ENCODE measurements around the gene KATNB1. TPM values are rescaled to one million over a fixed set of nuclear protein-coding genes. Genes with fewer than 3 reads are reported as not detected.

KATNB1 gene
- total RNA-seq, 1 experiment from 2014 or later, result 20.2 TPM

GRCh38 chr16:57758331-57759117, 23.0 kb downstream of the KATNB1 start:
- in situ Hi-C loops (cut with HindIII; ENCODE audit: low pct_unique_long_range_greater_than_20kb, low sequenced_read_pairs), result no loop called here
- no peak for DNase-seq (ENCODE audit: low read depth, low spot score)

DNA sequence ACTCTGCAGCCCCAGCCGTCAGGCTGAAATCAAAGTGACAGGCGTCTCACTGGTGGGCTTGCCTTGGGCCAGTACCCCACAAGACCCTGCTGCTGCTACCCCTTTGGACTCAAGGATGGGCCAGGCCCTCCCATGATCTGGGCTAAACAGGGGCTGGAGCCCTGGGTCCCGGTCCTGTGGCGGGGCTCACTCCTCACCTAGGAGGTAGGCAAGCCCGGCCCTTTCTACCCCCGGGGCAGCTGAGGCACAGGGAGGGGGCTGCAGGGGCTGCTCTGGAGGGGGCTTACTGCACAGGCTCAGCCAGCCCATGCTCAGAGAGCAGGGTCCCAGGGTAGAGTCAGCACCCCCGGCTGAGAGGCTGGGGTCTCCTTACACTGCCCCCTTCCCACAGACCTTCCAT, 23.6 kb downstream of the KATNB1 start:
- in situ Hi-C loops (cut with HindIII; ENCODE audit: low pct_unique_long_range_greater_than_20kb, low sequenced_read_pairs), result no loop called here
- no peak for DNase-seq (ENCODE audit: low read depth, low spot score)

DNA sequence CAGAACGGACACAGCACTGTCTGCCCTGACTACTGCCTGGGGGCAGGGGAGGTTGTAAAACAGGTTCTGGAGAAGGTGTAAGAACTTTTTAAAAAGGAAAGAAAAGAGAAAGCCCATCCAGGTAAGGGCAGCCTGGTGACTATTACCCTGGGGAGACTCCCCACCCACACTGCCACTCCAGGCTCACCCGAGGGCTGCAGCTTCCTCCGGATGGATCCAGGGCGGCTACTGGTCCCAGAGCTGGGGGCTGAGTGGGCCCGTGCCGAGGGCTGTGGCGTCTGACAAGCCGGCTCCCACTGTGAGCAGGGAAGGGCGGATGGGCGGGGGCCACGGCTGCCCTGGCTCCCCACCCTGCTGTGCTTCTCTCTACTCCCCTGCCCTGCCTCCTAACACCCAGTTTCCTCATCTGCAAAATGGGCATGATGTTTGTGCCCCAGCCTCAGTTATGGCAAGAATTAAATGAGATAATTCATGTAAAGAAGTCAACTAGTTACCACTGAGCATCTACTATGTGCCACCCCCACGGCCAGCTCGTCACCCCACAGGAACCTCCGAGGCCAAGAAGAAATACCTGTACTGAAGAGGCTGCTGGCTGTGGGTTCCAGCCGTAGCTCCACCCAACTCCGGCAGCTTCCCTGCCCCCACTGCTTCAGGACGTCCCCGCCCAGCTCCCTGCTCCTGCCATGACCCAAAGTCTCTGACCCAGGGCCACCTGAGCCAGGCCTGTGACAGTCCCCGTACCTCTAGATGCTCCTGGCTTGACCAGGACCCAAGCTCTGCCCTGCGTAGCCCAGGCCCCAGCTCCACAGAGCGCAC, 24.2 kb downstream of the KATNB1 start:
- in situ Hi-C loops (cut with HindIII; ENCODE audit: low pct_unique_long_range_greater_than_20kb, low sequenced_read_pairs), result no loop called here
- no peak for DNase-seq (ENCODE audit: low read depth, low spot score)

GRCh38 chr16:57760357-57761160, 25.0 kb downstream of the KATNB1 start:
- in situ Hi-C loops (cut with HindIII; ENCODE audit: low pct_unique_long_range_greater_than_20kb, low sequenced_read_pairs), result no loop called here
- DNase-seq (ENCODE audit: low read depth, low spot score), result no peak

DNA sequence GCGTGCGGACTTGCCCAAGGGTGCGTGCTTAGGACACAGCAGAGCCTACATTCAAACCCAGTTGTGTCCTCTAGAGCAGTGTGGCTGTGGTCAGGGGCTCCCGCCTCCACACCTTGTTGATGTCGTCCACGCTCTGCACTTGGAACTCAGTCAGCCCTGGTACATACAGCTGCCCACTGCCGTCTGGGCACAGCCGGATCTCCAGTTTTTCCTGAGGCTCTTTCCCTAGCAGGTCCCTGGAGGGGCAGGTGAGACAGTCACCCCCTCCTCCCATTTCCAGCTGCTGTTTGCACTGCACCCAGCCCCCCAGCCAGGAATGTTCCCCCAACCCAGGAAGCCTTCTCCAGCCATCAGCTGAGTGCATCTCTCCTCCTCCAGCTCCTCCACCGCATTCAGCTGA, 25.7 kb downstream of the KATNB1 start:
- DNase-seq (ENCODE audit: low read depth, low spot score), result no peak
- in situ Hi-C loops (cut with HindIII; ENCODE audit: low pct_unique_long_range_greater_than_20kb, low sequenced_read_pairs), result no loop called here

DNA sequence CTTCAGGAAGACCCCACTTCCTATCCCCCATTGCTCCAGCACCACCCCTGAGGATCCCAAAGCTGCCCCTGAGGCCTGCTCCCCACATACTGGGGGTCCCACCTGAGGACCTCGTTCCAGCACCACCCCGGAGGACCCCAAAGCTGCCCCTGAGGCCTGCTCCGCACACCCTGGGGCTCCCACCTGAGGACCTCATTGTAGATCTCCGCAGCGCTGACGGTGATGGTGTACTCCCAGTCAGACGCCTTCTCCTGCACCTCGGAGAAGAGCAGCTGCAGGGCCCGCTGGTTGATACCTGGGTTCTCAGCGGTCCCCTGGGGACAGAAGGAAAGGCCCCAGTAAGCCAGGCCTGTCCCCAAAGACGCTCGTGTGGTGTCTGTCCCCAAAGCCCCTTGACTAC, 26.4 kb downstream of the KATNB1 start:
- DNase-seq (ENCODE audit: low read depth, low spot score), result no peak
- in situ Hi-C loops (cut with HindIII; ENCODE audit: low pct_unique_long_range_greater_than_20kb, low sequenced_read_pairs), result no loop called here

GRCh38 chr16:57762365-57763040, 26.9 kb downstream of the KATNB1 start:
- in situ Hi-C loops (cut with HindIII; ENCODE audit: low pct_unique_long_range_greater_than_20kb, low sequenced_read_pairs), result no loop called here
- no peak for DNase-seq (ENCODE audit: low read depth, low spot score)

DNA sequence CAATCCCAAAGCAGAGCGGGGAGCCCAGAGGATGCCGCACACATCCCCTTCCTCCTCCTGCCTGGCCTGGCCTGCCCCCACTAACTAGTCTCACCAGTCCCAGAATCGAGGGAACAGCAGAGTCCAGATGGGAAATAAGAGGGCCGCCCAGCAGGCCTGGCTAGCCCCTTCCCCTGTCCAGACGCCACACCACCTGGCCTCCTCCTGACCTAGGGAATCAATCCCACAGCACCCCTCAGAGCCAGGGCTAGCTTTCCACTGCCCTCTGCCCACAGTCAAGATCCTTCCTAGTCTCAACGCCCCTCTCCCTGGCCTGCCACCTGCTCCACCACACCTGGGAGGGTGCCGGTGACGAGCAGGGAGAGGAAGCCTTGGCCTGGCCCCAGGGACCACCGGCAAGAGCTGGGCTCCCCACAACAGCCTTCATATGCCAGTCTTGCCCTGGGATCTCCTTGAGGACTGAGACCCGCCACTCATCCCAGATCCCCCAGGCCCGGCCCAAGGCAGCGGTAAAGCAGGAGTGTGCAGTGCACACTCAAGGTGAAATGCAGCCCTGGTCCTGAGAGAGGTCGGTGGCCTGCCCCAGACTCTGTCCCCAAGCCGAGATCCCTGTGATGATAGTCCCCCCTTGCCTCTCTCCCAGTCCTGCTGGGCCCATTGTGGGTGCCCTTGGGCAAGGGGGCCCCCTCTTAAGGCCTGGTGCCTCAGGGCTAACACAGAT, 27.9 kb downstream of the KATNB1 start:
- in situ Hi-C loops (cut with HindIII; ENCODE audit: low pct_unique_long_range_greater_than_20kb, low sequenced_read_pairs), result no loop called here

GRCh38 chr16:57764006-57764340, 28.4 kb downstream of the KATNB1 start:
- in situ Hi-C loops (cut with HindIII; ENCODE audit: low pct_unique_long_range_greater_than_20kb, low sequenced_read_pairs), result no loop called here
- DNase-seq (ENCODE audit: low read depth, low spot score), result no peak

More for the DNA sequence above, 27.9 kb downstream of the KATNB1 start:
- no peak for DNase-seq (ENCODE audit: low read depth, low spot score)

DNA sequence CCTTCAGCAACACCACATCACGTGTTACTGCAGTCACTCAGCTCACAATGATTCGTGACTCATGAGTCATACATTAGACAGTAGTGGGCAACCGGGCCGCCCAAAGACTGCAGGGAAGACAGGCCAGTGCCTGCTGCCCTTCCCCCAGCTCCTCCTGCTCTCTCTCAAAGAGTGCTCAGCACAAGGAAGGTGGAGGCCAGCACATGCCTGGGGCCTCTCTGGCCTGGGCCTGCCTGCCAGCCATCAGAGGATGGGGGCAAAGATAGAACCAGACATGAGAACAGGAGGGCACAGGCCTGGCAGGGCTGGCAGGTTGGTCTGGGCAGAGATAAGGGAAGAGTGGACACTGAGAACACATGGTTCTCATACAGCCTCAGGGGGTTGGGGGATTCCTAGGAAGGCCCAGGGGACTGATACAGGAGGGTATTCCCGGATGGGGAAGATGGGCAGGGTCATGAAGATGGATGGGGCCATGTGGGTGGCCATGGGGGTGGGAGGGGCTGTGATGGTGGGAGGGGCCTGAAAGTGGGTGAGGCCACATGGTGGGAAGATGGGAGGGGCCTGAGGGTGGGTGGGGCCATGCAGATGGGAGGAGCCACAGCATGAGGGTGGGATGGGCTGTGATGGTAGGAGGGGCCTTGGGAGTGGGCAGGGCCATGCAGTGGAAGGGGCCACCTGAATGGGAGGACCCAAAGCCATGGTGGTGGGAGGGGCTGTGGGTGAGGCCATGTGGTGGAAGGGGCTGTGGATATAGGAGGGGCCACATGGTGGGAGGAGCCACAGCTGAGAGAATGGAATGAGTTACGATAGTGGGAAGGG, 29.0 kb downstream of the KATNB1 start:
- in situ Hi-C loops (cut with HindIII; ENCODE audit: low pct_unique_long_range_greater_than_20kb, low sequenced_read_pairs), result no loop called here
- DNase-seq (ENCODE audit: low read depth, low spot score), result peak; percentile 88

- in situ Hi-C loops (cut with HindIII; ENCODE audit: low pct_unique_long_range_greater_than_20kb, low sequenced_read_pairs), result no loop called here
- no peak for DNase-seq (ENCODE audit: low read depth, low spot score)
Observed at GRCh38 chr16:57765160-57765728, 29.7 kb downstream of the KATNB1 start.

GRCh38 chr16:57766714-57767348, 31.3 kb downstream of the KATNB1 start:
- in situ Hi-C loops (cut with HindIII; ENCODE audit: low pct_unique_long_range_greater_than_20kb, low sequenced_read_pairs), result no loop called here
- DNase-seq (ENCODE audit: low read depth, low spot score), result no peak

DNA sequence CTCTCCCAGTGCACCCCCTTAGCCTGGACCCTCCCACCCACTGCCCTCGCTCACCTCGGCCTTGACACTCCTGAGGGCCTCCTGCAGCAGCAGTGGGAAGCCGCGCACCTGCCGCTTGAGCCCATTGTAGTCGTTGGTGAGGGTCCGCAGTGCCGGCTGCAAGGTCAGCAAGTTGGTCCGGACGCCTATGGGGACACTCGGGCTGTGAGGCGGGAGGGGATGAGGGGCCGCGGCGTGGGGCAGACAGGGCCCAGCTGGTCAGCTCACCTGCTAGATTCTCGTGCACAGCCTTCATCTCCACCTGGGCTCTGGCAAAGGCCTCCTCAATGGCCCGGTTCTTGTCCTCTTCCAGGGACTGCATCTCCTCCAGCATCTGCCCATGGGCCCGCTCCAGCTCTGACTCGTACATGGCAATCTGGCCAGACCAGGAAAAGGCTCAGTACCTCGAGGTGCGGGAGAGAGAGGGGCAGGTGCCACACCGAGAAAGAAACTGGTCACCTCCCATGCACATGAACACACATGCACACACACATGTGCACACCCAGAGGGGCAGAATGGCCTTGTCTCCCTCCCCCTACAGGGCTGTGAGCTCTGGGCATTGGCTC, 34.1 kb downstream of the KATNB1 start:
- DNase-seq (ENCODE audit: low read depth, low spot score), result no peak
- in situ Hi-C loops (cut with HindIII; ENCODE audit: low pct_unique_long_range_greater_than_20kb, low sequenced_read_pairs), result no loop called here

GRCh38 chr16:57770361-57770760, 34.8 kb downstream of the KATNB1 start:
- in situ Hi-C loops (cut with HindIII; ENCODE audit: low pct_unique_long_range_greater_than_20kb, low sequenced_read_pairs), result no loop called here

GRCh38 chr16:57771141-57771785, 35.7 kb downstream of the KATNB1 start:
- DNase-seq (ENCODE audit: low read depth, low spot score), result no peak
- in situ Hi-C loops (cut with HindIII; ENCODE audit: low pct_unique_long_range_greater_than_20kb, low sequenced_read_pairs), result no loop called here

More at GRCh38 chr16:57770361-57770760, 34.8 kb downstream of the KATNB1 start:
- no peak for DNase-seq (ENCODE audit: low read depth, low spot score)
